Omental fat pad (tissue), 4 donors: ENCODE data around the gene CDC73. TPM values are rescaled to one million over a fixed set of nuclear protein-coding genes. Genes with fewer than 3 reads are reported as not detected.

Source experiments
- ATAC-seq: fragments of 150-250 bp; one replicate; pipeline ENCODE4 v1.9.1; 2016; ENCODE audit warnings: mild to moderate bottlenecking, moderate library complexity; ENCODE audit not compliant: low FRiP score
- DNase-seq: peaks from one replicate; pipeline ENCODE4 v3.0.0-alpha.2; 2019; ENCODE audit warnings: low spot score
- total RNA-seq, 4 donors: library from RNA; depleted of rRNA; stranded (reverse); fragments of >200 nt; gene quantifications; one replicate each; pipeline ENCODE4 v1.1.0, GENCODE V29; 2016
- TF ChIP-seq, protein P1 (sequence below), 3 donors: fragments of 450-650 bp; IDR thresholded peaks; one replicate each; pipeline ENCODE4 v1.5.1; 2016 to 2017; ENCODE audit warnings: antibody characterized with exemption in 3 of 3, mild to moderate bottlenecking in 3 of 3, moderate library complexity in 2 of 3

CDC73 gene
- total RNA-seq, 4 donors from 2014 or later: 34.0 to 50.2 (median 39.7) TPM

- TF ChIP-seq, protein P1, sequence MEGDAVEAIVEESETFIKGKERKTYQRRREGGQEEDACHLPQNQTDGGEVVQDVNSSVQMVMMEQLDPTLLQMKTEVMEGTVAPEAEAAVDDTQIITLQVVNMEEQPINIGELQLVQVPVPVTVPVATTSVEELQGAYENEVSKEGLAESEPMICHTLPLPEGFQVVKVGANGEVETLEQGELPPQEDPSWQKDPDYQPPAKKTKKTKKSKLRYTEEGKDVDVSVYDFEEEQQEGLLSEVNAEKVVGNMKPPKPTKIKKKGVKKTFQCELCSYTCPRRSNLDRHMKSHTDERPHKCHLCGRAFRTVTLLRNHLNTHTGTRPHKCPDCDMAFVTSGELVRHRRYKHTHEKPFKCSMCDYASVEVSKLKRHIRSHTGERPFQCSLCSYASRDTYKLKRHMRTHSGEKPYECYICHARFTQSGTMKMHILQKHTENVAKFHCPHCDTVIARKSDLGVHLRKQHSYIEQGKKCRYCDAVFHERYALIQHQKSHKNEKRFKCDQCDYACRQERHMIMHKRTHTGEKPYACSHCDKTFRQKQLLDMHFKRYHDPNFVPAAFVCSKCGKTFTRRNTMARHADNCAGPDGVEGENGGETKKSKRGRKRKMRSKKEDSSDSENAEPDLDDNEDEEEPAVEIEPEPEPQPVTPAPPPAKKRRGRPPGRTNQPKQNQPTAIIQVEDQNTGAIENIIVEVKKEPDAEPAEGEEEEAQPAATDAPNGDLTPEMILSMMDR (IDR thresholded peaks at IDR 0.05): no peak
- DNase-seq: no peak
- no peak for ATAC-seq
Observed at GRCh38 chr1:193201021-193201420, 79.2 kb downstream of the CDC73 start.

DNA sequence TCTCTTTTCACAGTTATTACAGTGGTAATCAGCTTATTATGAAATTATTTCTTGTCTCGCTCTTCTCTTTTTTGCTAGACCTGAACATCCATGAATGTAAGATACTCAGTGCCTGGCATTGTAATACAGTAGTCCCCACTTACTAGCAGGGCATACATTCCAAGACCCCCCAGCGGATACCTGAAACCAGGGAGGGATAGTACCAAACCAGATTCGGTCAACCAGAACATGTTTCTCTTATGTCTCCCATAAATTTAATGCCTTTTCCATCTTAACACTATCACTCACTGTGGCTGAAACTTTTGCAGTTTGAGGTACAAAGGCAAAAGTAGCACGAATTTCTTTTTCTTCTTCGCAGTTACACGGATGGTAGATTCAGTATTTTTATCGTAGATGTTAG is 89.2 kb downstream of the CDC73 start:
- DNase-seq (no peak), ATAC-seq (no peak)
- TF ChIP-seq, protein P1 (IDR thresholded peaks at IDR 0.05): no peak

GRCh38 chr1:193211539-193211938 is 89.7 kb downstream of the CDC73 start:
- TF ChIP-seq, protein P1 (IDR thresholded peaks at IDR 0.05): no peak
- DNase-seq (no peak), ATAC-seq (no peak)

- TF ChIP-seq, protein P1 (IDR thresholded peaks at IDR 0.05): no peak
- no peak for DNase-seq
- ATAC-seq: no peak
Observed at GRCh38 chr1:193212637-193213036, 90.8 kb downstream of the CDC73 start.

DNA sequence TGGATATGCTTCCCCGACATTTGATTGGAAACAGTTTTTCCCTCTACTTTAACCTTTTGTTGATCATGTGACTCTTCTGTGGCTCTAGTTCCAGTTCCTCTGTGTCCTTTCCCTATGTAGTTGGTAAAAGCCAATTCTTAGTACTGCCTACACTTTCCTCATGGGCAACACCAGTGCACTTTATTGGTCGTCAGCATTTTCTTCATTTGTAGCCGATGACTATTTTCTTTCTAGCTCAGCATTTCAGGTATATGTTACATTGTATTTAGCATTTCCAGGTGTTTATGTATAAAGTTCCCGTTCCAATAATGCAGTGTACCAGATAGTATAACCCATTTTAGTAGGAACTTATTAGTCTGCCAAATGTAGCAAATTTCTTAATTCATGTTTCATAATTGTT is 92.2 kb downstream of the CDC73 start:
- DNase-seq (no peak), ATAC-seq (no peak)
- TF ChIP-seq, protein P1 (IDR thresholded peaks at IDR 0.05): no peak

GRCh38 chr1:193216920-193217319 is 95.1 kb downstream of the CDC73 start:
- TF ChIP-seq, protein P1 (IDR thresholded peaks at IDR 0.05): no peak
- ATAC-seq (no peak), DNase-seq (no peak)

DNA sequence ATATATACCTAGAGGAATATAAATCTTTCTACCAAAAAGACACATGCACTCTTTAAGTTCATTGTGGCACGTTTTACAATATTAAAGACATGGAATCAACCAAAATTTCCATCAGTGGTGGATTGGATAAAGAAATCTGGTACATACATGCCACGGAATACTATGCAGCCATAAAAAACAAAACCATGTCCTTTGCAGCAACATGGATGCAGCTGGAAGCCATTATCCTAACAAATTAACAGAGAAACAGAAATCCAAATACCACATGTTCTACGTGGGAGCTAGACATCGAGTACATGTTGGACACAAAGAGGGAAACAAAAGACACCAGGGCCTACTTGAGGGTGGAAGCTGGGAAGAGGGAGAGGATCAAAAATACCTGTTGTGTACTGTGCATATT is 97.6 kb downstream of the CDC73 start:
- no peak for ATAC-seq
- no peak for DNase-seq
- TF ChIP-seq, protein P1 (IDR thresholded peaks at IDR 0.05): no peak
